ENCODE data around the gene BLOC1S2. TPM values are rescaled to one million over a fixed set of nuclear protein-coding genes. Genes with fewer than 3 reads are reported as not detected.

The BLOC1S2 gene
- 68.2 TPM for polyA plus RNA-seq (2013, experiment 1 of 2)
- 60.5 TPM for polyA plus RNA-seq (2013, experiment 2 of 2)

DNA sequence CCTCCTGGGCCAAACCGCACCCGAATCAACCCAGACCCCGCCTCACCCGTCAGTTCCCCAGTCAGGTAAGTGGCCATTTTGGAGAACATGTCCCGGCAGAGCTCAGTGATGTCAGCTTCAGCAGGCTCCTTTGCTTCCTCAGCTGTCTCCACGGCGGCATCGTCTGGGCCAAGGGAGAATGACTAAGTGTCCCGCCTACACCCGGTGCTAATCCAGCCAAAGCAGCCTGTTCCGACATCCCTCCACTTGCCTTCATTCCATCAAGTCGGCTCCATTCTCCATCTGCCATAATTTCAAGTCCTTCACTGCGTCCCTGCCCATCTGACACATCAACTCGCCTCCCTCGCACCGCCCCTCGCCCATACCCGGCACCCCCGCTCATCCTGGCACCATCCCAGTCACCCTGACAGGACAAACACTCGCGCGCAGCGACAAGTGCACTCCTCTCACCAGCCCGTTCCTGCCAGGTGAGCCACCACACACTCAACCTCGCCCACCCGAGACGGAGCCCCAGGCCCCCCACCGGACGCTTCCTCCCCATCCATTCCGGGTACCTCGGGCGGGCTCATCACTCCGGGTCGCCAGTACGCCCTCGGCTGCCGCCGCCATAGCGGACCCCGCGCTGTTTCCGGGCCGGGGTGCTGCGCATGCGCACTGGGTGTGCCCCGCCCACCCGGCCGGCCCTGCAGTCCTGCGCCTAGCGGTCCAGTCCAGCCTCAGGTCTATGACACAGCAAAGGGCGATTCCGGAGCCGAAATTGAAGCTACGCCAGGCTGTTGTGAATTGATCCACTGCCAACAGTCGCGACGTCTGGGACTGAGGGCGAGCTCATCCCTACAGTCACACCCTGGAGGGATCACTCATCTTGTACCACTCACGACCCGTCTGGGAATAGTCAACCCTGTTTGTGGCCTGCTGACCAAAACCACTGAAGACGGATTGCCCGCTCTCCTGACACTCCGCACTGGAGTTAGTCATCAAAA is at the start of gene BLOC1S2:
Gene BLOC1S2, minus strand, starts transcription at position 630 of the 983 bp plus-strand sequence. Its CDS starts 21 bp downstream, at position 609.
- peaks cover 27% of the 10 kb centered on the region for H3K36me3 ChIP-seq (ENCODE audit: insufficient read depth, low read length)
- H3K9ac ChIP-seq (ENCODE audit: low read depth, low read length), result peak within 1 kb of the TSS; percentile 66
- H3K4me3 ChIP-seq (ENCODE audit: low read length), result peak within 1 kb of the TSS; percentile 72
- 5% methylated on average over 63 of the region's 63 CpGs for WGBS
- H3K27me3 ChIP-seq (ENCODE audit: insufficient read depth, low read length), result no peaks in the 10 kb centered on the region
- H3K9me3 ChIP-seq (ENCODE audit: insufficient read depth, low read depth, low read length), result no peaks in the 10 kb centered on the region
- peaks cover 5% of the 10 kb centered on the region; the same call in 1 of the 2 replicates for H3K4me1 ChIP-seq (ENCODE audit: insufficient read depth, low read length)
- peak within 1 kb of the TSS; percentile 53; the same call in 1 of the 2 replicates for H3K27ac ChIP-seq (ENCODE audit: low read depth, low read length)

- H3K9me3 ChIP-seq (ENCODE audit: insufficient read depth, low read depth, low read length), result no peaks in the 10 kb centered on the region
- no peaks in the 10 kb centered on the region for H3K36me3 ChIP-seq (ENCODE audit: insufficient read depth, low read length)
- 92% methylated on average over 9 of the region's 9 CpGs for WGBS
- H3K4me3 ChIP-seq (ENCODE audit: low read length), result no peak overlapping the region
- no peak overlapping the region for H3K27ac ChIP-seq (ENCODE audit: low read depth, low read length)
- no peak overlapping the region for H3K9ac ChIP-seq (ENCODE audit: low read depth, low read length)
- H3K27me3 ChIP-seq (ENCODE audit: insufficient read depth, low read length), result peaks cover 4% of the 10 kb centered on the region; the same call in 1 of the 2 replicates
- no peaks in the 10 kb centered on the region for H3K4me1 ChIP-seq (ENCODE audit: insufficient read depth, low read length)
Measured at GRCh38 chr10:100334762-100335161, 48.3 kb upstream of the BLOC1S2 start.

DNA sequence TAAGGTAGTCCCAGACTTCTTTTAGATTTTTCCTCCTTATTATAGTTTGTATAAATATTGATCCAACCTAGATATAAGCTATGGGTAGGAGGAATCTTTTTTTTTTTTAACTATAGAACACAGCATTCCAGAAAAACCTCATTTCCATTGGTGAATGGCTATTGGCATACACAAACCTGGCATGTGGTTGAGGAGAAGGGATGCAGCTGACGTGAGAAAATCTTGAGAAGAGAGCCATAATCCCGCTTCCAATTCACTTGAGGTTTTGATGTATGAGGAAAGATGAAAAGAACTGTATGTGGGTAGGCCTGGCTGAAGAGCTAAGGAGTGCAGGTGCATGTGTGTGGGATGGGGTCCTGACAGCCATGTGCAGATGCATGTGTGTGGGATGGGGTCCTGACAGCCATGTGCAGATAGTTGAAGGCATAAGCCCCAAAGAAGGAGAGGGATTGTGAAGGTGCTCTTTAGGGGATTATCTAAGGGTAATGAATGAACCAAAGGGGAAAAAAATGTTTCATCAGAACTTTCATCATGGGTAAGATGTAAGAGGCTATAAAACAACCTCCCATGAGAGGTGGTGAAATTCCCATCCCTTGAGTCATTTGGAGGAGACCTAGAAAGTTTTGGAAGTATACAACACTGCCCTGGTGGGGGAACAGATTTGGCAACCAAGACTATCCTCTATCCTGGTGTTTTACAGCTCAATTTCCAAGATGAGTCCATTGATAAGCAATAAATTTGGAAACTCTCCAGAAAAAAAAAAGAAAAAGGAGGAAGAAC is 47.4 kb upstream of the BLOC1S2 start:
- H3K4me3 ChIP-seq (ENCODE audit: low read length), result no peak overlapping the region
- no peak overlapping the region for H3K27ac ChIP-seq (ENCODE audit: low read depth, low read length)
- H3K36me3 ChIP-seq (ENCODE audit: insufficient read depth, low read length), result no peaks in the 10 kb centered on the region
- H3K4me1 ChIP-seq (ENCODE audit: insufficient read depth, low read length), result no peaks in the 10 kb centered on the region
- no peak overlapping the region for H3K9ac ChIP-seq (ENCODE audit: low read depth, low read length)
- WGBS, result 91% methylated on average over 2 of the region's 2 CpGs
- no peaks in the 10 kb centered on the region for H3K9me3 ChIP-seq (ENCODE audit: insufficient read depth, low read depth, low read length)
- peaks cover 6% of the 10 kb centered on the region; the same call in 1 of the 2 replicates for H3K27me3 ChIP-seq (ENCODE audit: insufficient read depth, low read length)

DNA sequence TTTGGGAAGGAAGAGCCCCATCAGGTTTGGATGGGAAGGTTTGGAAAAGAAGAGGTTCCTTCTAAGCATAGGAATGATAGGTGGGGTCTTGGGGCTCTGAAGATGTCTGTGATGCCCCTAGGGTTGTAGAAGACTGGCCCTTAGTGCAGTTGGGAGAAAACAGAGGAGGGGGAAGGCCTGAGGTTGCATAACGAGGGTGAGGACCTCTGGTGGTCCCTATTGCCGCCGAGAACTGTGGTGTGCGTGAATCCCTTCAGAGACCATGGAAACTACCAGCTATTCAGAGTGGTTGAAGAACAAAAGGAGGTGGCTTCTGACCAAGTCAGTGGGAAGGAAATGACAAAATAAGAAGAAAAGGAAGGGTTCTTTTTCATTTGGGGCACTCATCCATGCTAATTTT is 46.6 kb upstream of the BLOC1S2 start:
- no peak overlapping the region for H3K4me3 ChIP-seq (ENCODE audit: low read length)
- no peaks in the 10 kb centered on the region for H3K9me3 ChIP-seq (ENCODE audit: insufficient read depth, low read depth, low read length)
- H3K4me1 ChIP-seq (ENCODE audit: insufficient read depth, low read length), result no peaks in the 10 kb centered on the region
- H3K36me3 ChIP-seq (ENCODE audit: insufficient read depth, low read length), result no peaks in the 10 kb centered on the region
- no peak overlapping the region for H3K9ac ChIP-seq (ENCODE audit: low read depth, low read length)
- 62% methylated on average over 4 of the region's 4 CpGs for WGBS
- H3K27me3 ChIP-seq (ENCODE audit: insufficient read depth, low read length), result peaks cover 9% of the 10 kb centered on the region; the same call in 1 of the 2 replicates
- no peak overlapping the region for H3K27ac ChIP-seq (ENCODE audit: low read depth, low read length)

GRCh38 chr10:100330079-100330478 is 43.6 kb upstream of the BLOC1S2 start, which contains the start of gene PKD2L1:
TSS of gene PKD2L1 (minus strand) at chr10:100330228. CDS start at chr10:100330103, 125 bp downstream.
- no peak within 1 kb of the TSS for H3K4me3 ChIP-seq (ENCODE audit: low read length)
- no peaks in the 10 kb centered on the region for H3K9me3 ChIP-seq (ENCODE audit: insufficient read depth, low read depth, low read length)
- no peak within 1 kb of the TSS for H3K9ac ChIP-seq (ENCODE audit: low read depth, low read length)
- no peaks in the 10 kb centered on the region for H3K4me1 ChIP-seq (ENCODE audit: insufficient read depth, low read length)
- peaks cover 31% of the 10 kb centered on the region for H3K27me3 ChIP-seq (ENCODE audit: insufficient read depth, low read length)
- no peaks in the 10 kb centered on the region for H3K36me3 ChIP-seq (ENCODE audit: insufficient read depth, low read length)
- H3K27ac ChIP-seq (ENCODE audit: low read depth, low read length), result no peak within 1 kb of the TSS
- WGBS, result 66% methylated on average over 5 of the region's 5 CpGs

DNA sequence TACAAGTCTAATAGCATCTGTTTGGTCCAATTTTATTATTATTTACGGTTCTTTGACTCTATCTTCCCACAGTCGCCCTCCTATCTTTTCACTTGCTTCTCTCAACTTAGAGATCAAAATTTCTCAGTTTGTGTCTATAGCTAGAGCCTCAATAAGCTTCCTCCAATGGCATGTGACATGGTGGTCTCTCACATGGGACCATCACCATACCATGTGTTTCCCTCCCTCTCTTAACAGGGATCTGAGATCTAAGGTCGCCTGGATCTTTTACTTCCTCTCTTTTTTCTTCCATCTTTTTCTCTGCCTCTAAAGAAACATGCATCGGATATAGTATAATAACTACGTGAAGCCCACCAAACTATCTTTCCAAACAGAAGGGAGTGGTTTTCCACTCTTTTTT is 41.7 kb upstream of the BLOC1S2 start:
- peaks cover 42% of the 10 kb centered on the region for H3K27me3 ChIP-seq (ENCODE audit: insufficient read depth, low read length)
- no peaks in the 10 kb centered on the region for H3K4me1 ChIP-seq (ENCODE audit: insufficient read depth, low read length)
- H3K9me3 ChIP-seq (ENCODE audit: insufficient read depth, low read depth, low read length), result no peaks in the 10 kb centered on the region
- H3K27ac ChIP-seq (ENCODE audit: low read depth, low read length), result no peak overlapping the region
- no peak overlapping the region for H3K4me3 ChIP-seq (ENCODE audit: low read length)
- H3K9ac ChIP-seq (ENCODE audit: low read depth, low read length), result no peak overlapping the region
- no peaks in the 10 kb centered on the region for H3K36me3 ChIP-seq (ENCODE audit: insufficient read depth, low read length)
- WGBS, result 65% methylated on average over 5 of the region's 5 CpGs

DNA sequence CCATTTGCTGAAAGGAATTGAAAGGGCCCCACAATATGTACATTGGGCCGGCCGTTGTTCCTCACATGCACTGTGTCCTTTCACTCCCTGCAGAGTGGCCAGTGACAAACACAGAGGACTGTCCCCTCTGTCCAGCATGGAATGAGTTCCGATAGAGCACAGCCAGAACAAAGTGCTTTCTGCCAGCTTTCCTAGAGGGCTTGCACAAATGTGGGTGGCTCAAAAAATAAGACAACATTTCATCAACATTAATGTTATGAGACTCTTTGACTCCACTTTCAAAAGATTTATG is 41.2 kb upstream of the BLOC1S2 start:
- H3K9me3 ChIP-seq (ENCODE audit: insufficient read depth, low read depth, low read length), result no peaks in the 10 kb centered on the region
- no peak overlapping the region for H3K9ac ChIP-seq (ENCODE audit: low read depth, low read length)
- no peaks in the 10 kb centered on the region for H3K36me3 ChIP-seq (ENCODE audit: insufficient read depth, low read length)
- no peak overlapping the region for H3K4me3 ChIP-seq (ENCODE audit: low read length)
- peaks cover 42% of the 10 kb centered on the region for H3K27me3 ChIP-seq (ENCODE audit: insufficient read depth, low read length)
- 90% methylated on average over 3 of the region's 3 CpGs for WGBS
- H3K4me1 ChIP-seq (ENCODE audit: insufficient read depth, low read length), result no peaks in the 10 kb centered on the region
- no peak overlapping the region for H3K27ac ChIP-seq (ENCODE audit: low read depth, low read length)

DNA sequence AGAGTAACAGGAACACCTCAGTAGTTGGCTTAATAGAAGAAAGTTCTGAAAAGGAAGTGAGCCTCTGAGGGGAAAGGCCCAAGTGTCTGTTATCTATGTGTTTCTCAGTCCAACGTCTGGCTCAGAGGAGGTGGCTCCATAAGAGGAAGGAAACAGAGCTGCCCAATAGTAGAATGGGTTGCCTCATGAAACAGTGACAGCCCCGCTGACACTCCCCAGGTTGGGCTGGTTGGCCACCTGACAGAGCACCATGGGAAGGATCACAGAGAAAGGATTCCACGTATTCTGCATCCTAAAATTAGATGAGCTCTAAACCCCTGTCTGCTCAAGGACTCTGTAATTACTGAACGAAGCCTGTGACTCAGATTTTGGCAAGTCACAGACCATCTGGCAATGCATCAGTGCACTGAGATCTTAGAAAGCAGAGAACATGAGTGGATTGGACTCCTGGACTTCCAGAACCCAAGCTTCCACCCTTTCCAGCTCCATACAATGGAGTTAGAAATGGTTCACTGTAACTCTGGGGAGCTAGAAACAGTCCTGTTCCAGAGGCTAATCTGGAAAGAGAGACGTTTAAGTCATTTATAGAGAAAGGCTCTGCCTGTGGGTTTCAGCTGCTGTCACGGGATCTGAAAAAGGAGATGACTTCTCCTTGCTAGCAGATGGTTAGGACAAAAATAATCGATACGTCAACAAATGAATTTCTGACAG is 40.7 kb upstream of the BLOC1S2 start:
- Histone ChIP-seq H3K27me3 (ENCODE audit: insufficient read depth, low read length) (peaks cover 43% of the 10 kb centered on the region), H3K9me3 (ENCODE audit: insufficient read depth, low read depth, low read length) (no peaks in the 10 kb centered on the region), H3K9ac (ENCODE audit: low read depth, low read length) (no peak overlapping the region), H3K27ac (ENCODE audit: low read depth, low read length) (no peak overlapping the region), H3K36me3 (ENCODE audit: insufficient read depth, low read length) (no peaks in the 10 kb centered on the region), H3K4me1 (ENCODE audit: insufficient read depth, low read length) (no peaks in the 10 kb centered on the region), H3K4me3 (ENCODE audit: low read length) (no peak overlapping the region)
- WGBS, result 67% methylated on average over 8 of the region's 8 CpGs

- Histone ChIP-seq H3K9me3 (ENCODE audit: insufficient read depth, low read depth, low read length) (no peaks in the 10 kb centered on the region), H3K36me3 (ENCODE audit: insufficient read depth, low read length) (no peaks in the 10 kb centered on the region), H3K4me1 (ENCODE audit: insufficient read depth, low read length) (no peaks in the 10 kb centered on the region), H3K27me3 (ENCODE audit: insufficient read depth, low read length) (peaks cover 46% of the 10 kb centered on the region), H3K9ac (ENCODE audit: low read depth, low read length) (no peak overlapping the region), H3K27ac (ENCODE audit: low read depth, low read length) (no peak overlapping the region), H3K4me3 (ENCODE audit: low read length) (no peak overlapping the region)
- 42% methylated on average over 7 of the region's 7 CpGs for WGBS
Measured at GRCh38 chr10:100325158-100325557, 38.7 kb upstream of the BLOC1S2 start.

- H3K9me3 ChIP-seq (ENCODE audit: insufficient read depth, low read depth, low read length), result no peaks in the 10 kb centered on the region
- no peak overlapping the region for H3K9ac ChIP-seq (ENCODE audit: low read depth, low read length)
- peaks cover 18% of the 10 kb centered on the region; the same call in 1 of the 2 replicates for H3K27me3 ChIP-seq (ENCODE audit: insufficient read depth, low read length)
- WGBS, result 80% methylated on average over 1 of the region's 1 CpG
- no peak overlapping the region for H3K4me3 ChIP-seq (ENCODE audit: low read length)
- no peaks in the 10 kb centered on the region for H3K36me3 ChIP-seq (ENCODE audit: insufficient read depth, low read length)
- H3K4me1 ChIP-seq (ENCODE audit: insufficient read depth, low read length), result no peaks in the 10 kb centered on the region
- H3K27ac ChIP-seq (ENCODE audit: low read depth, low read length), result no peak overlapping the region
Measured at GRCh38 chr10:100319707-100320402, 33.4 kb upstream of the BLOC1S2 start.

Measured in HUES64 (cell line).